Endothelial cell of umbilical vein (primary cell): ENCODE data around the gene NRXN3. TPM values are rescaled to one million over a fixed set of nuclear protein-coding genes. Genes with fewer than 3 reads are reported as not detected.

Experiments
- BruUV-seq: library from RNA; stranded (reverse); fragments of 400-500 nt; replicated peaks from 2 replicates; lab custom pipeline; 2021; lab: Mats Ljungman, UMichigan
- CTCF ChIA-PET: fragments of 300-600, 350-600 bp; sonication (Branson Sonifier 250); formaldehyde crosslinking; loops from one replicate; lab custom pipeline; 2021; ENCODE audit warnings: antibody characterized with exemption, inconsistent platforms; lab: Charles Lee
- POLR2A ChIA-PET: fragments of 300-600, 350-600 bp; sonication (Branson Sonifier 250); formaldehyde crosslinking; loops from one replicate; lab custom pipeline; 2021; ENCODE audit warnings: antibody characterized with exemption, inconsistent platforms; lab: Charles Lee
- DNase-seq: peaks from one replicate; pipeline ENCODE4 v3.0.0-alpha.2; 2011; ENCODE audit warnings: low read depth, low spot score
- FAIRE-seq: peaks from 2 replicates; lab custom pipeline; 2011; peaks lifted over from hg19 to GRCh38; lab: Jason Lieb, UNC
- H2AFZ ChIP-seq: 2 replicates; pipeline ENCODE4 v1.6.0; 2012; ENCODE audit warnings: low read depth, low read length, control low read depth, inconsistent platforms
- H3K27ac ChIP-seq: 2 replicates; pipeline ENCODE4 v1.5.1; 2011; ENCODE audit warnings: low read depth, mild to moderate bottlenecking, control low read depth, low read length, moderate library complexity; ENCODE audit not compliant: insufficient read depth
- H3K27me3 ChIP-seq, 2 experiments: 2 replicates each; pipeline versions ENCODE4 v1.6.0 to v1.6.1; 2011; ENCODE audit warnings: low read length in 2 of 2, mixed read lengths in 1 of 2; ENCODE audit not compliant: control insufficient read depth in 2 of 2, insufficient read depth in 2 of 2
- H3K36me3 ChIP-seq, 2 experiments: 2 replicates in 1 of 2; 3 replicates in 1 of 2; pipeline ENCODE4 v1.5.1; 2011; ENCODE audit warnings: low read length in 2 of 2, mild to moderate bottlenecking in 1 of 2, moderate library complexity in 1 of 2; ENCODE audit not compliant: control insufficient read depth in 2 of 2, insufficient read depth in 2 of 2; ENCODE audit errors: extremely low read depth in 1 of 2
- H3K4me1 ChIP-seq: 3 replicates; pipeline ENCODE4 v1.5.1; 2011; ENCODE audit warnings: mild to moderate bottlenecking, low read length; ENCODE audit not compliant: control insufficient read depth, insufficient read depth; ENCODE audit errors: extremely low read depth
- H3K4me2 ChIP-seq: 2 replicates; pipeline ENCODE4 v1.6.1; 2011; ENCODE audit warnings: low read length, control low read depth, mixed read lengths; ENCODE audit not compliant: insufficient read depth
- H3K4me3 ChIP-seq, 3 experiments: fragments of 200-600 bp in 1 of 3; sonication (generic), shearing (Covaris generic) in 1 of 3; replicated peaks in 1 of 3; 2 replicates each; pipeline ENCODE4 v1.5.1; 2011 to 2016; ENCODE audit warnings: control low read depth in 3 of 3, low read length in 3 of 3, mild to moderate bottlenecking in 2 of 3, inconsistent platforms in 1 of 3, low read depth in 1 of 3, moderate library complexity in 1 of 3; ENCODE audit not compliant: insufficient read depth in 1 of 3
- H3K79me2 ChIP-seq: 2 replicates; pipeline ENCODE4 v1.6.0; 2012; ENCODE audit warnings: low read length, inconsistent platforms; ENCODE audit not compliant: control insufficient read depth, insufficient read depth
- H3K9ac ChIP-seq: replicated peaks from 2 replicates; pipeline ENCODE3; 2011; ENCODE audit warnings: low read length, control low read depth; ENCODE audit not compliant: insufficient read depth; ENCODE audit errors: extremely low read depth
- H3K9me1 ChIP-seq: replicated peaks from 3 replicates; pipeline ENCODE4 v1.6.0; 2011; ENCODE audit warnings: mild to moderate bottlenecking, low read length; ENCODE audit not compliant: control insufficient read depth, insufficient read depth; ENCODE audit errors: extremely low read depth
- H3K9me3 ChIP-seq: replicated peaks from 2 replicates; pipeline ENCODE4 v1.5.1; 2012; ENCODE audit warnings: low read length, inconsistent platforms; ENCODE audit not compliant: control insufficient read depth, insufficient read depth
- H4K20me1 ChIP-seq: replicated peaks from 2 replicates; pipeline ENCODE3; 2011; ENCODE audit warnings: mild to moderate bottlenecking, low read length; ENCODE audit not compliant: control insufficient read depth, insufficient read depth; ENCODE audit errors: extremely low read depth
- CTCF ChIP-seq, 2 donors: IDR thresholded peaks; 1 replicate in 1 of 2; 2 replicates in 1 of 2; pipeline ENCODE4 v1.5.1; 2011; ENCODE audit warnings: low read length in 2 of 2, mild to moderate bottlenecking in 2 of 2, moderate library complexity in 2 of 2, control low read depth in 1 of 2, inconsistent platforms in 1 of 2, low read depth in 1 of 2; ENCODE audit not compliant: insufficient read depth in 1 of 2; ENCODE audit errors: extremely low read depth in 1 of 2
- EZH2 ChIP-seq: IDR thresholded peaks from 2 replicates; pipeline ENCODE4 v1.6.1; 2012; ENCODE audit warnings: borderline replicate concordance, low read depth, mild to moderate bottlenecking, moderate library complexity, low read length, inconsistent platforms; ENCODE audit not compliant: severe bottlenecking
- FOS ChIP-seq: IDR thresholded peaks from 2 replicates; pipeline ENCODE4 v1.6.1; 2011; ENCODE audit warnings: mild to moderate bottlenecking, low read length, moderate library complexity, borderline replicate concordance; ENCODE audit not compliant: insufficient read depth
- GATA2 ChIP-seq: IDR thresholded peaks from 2 replicates; pipeline ENCODE4 v1.7.0; 2011; ENCODE audit warnings: low read depth, mild to moderate bottlenecking, moderate library complexity, mixed read lengths, low read length; ENCODE audit not compliant: insufficient read length, insufficient read depth
- JUN ChIP-seq: IDR thresholded peaks from 2 replicates; pipeline ENCODE4 v1.6.1; 2011; ENCODE audit warnings: borderline replicate concordance, low read depth; ENCODE audit not compliant: insufficient read length, insufficient read depth
- MAX ChIP-seq: IDR thresholded peaks from 2 replicates; pipeline ENCODE4 v1.6.1; 2011; ENCODE audit not compliant: insufficient read depth, insufficient read length
- MYC ChIP-seq: IDR thresholded peaks from one replicate; pipeline ENCODE4 v1.6.1; 2011; ENCODE audit warnings: mild to moderate bottlenecking, low read depth, low read length
- POLR2A ChIP-seq: IDR thresholded peaks from 2 replicates; pipeline ENCODE4 v1.6.1; 2012; ENCODE audit warnings: low read depth, mild to moderate bottlenecking, control low read depth, low read length
- POLR2AphosphoS5 ChIP-seq: IDR thresholded peaks from 2 replicates; pipeline ENCODE4 v1.6.1; 2012; ENCODE audit warnings: low read depth, mild to moderate bottlenecking, control low read depth, low read length, moderate library complexity; ENCODE audit not compliant: insufficient read depth
- dilution Hi-C: fragments of 300-500 bp; cut with MboI; formaldehyde crosslinking; loops from one replicate; pipeline ENCODE4 v1.15.0; 2019; ENCODE audit warnings: low sequenced_read_pairs; ENCODE audit not compliant: extremely low pct_ligation_motif_present
- intact Hi-C: fragments of 100-400 bp; cut with micrococcal nuclease; formaldehyde crosslinking; loops from one replicate; pipeline ENCODE4 v1.10.0; 2022
- polyA plus RNA-seq, 4 experiments: library from polyadenylated mRNA; depleted of rRNA in 3 of 4; stranded (reverse) in 3 of 4; unstranded in 1 of 4; fragments of >200 nt; gene quantifications; 2 replicates each; pipeline versions ENCODE4 v1.2.1 to v1.2.3, GENCODE V29; 2011 to 2012; ENCODE audit warnings: missing spikeins in 1 of 4
- total RNA-seq: library from RNA; stranded (reverse); gene quantifications from 2 replicates; pipeline ENCODE4 v1.2.3, GENCODE V29; 2021

The NRXN3 gene
- total and polyA plus RNA-seq, 2 donors (not counting 3 experiments of a cell fraction or from before 2014, with no cell fraction given) = 0.72 to 4.2 TPM

GRCh38 chr14:79334272-79334671 lies 1164.1 kb downstream of the NRXN3 start:
- Histone ChIP-seq H3K27ac (no peak overlapping the region), H3K79me2 (no peaks in the 10 kb centered on the region), H3K9ac (no peak overlapping the region), H3K9me1 (no peaks in the 10 kb centered on the region), H3K9me3 (no peaks in the 10 kb centered on the region), H3K4me2 (no peak overlapping the region), H4K20me1 (no peaks in the 10 kb centered on the region), H3K4me3 (no peak overlapping the region), H3K27me3 (no peaks in the 10 kb centered on the region), H3K36me3 (no peaks in the 10 kb centered on the region), H3K4me1 (no peaks in the 10 kb centered on the region), H2AFZ (no peak overlapping the region)
- intact Hi-C loops = no loop called here
- FAIRE-seq (no peak), DNase-seq (no peak)
- BruUV-seq = no TSS peak
- dilution Hi-C loops = no loop called here
- ChIA-PET CTCF (no interaction called here), POLR2A (no interaction called here)
- TF ChIP-seq FOS (no peak), MYC (no peak), MAX (no peak), JUN (no peak), GATA2 (no peak), CTCF (IDR thresholded peaks at IDR 0.05; ENCODE audit: extremely low read depth in 1 of 2, insufficient read depth in 1 of 2, low read depth in 1 of 2, low read length in 2 of 2) (no peak), POLR2AphosphoS5 (no peak), EZH2 (no peak), POLR2A (no peak)
